Right renal pelvis (tissue), 4 donors: ENCODE results near the gene KCNMA1. TPM values are rescaled to one million over a fixed set of nuclear protein-coding genes. Genes with fewer than 3 reads are reported as not detected.

Source experiments
- DNase-seq, 4 donors: peaks; one replicate each; pipeline ENCODE4 v3.0.0-alpha.2; 2013; ENCODE audit warnings: low read depth in 4 of 4, low spot score in 3 of 4, missing footprints in 1 of 4
- polyA plus RNA-seq, 4 donors: library from polyadenylated mRNA; unstranded; fragments of 120-200 nt; gene quantifications; one replicate each; pipeline ENCODE4 v1.2.1, GENCODE V29; 2013; ENCODE audit not compliant: insufficient read length in 4 of 4

KCNMA1 gene
- polyA plus RNA-seq, 4 donors: 2.9 to 4.8 (median 3.8) TPM

- DNase-seq: no peak
Measured at GRCh38 chr10:76990561-76990960, 647.0 kb downstream of the KCNMA1 start.

- peak; percentile 72 to 77 (median 74) for DNase-seq
Measured at GRCh38 chr10:76984559-76985443, 652.8 kb downstream of the KCNMA1 start.

GRCh38 chr10:76983624-76984023, 654.0 kb downstream of the KCNMA1 start:
- DNase-seq: no peak

GRCh38 chr10:76982671-76983070, 654.9 kb downstream of the KCNMA1 start:
- no peak for DNase-seq

GRCh38 chr10:76981251-76981650, 656.4 kb downstream of the KCNMA1 start:
- DNase-seq: no peak

GRCh38 chr10:76977901-76978300, 659.7 kb downstream of the KCNMA1 start:
- DNase-seq: no peak

GRCh38 chr10:76977046-76977445, 660.6 kb downstream of the KCNMA1 start:
- no peak for DNase-seq

GRCh38 chr10:76976142-76976541, 661.5 kb downstream of the KCNMA1 start:
- no peak for DNase-seq

- DNase-seq: no peak
Measured at GRCh38 chr10:76975126-76975525, 662.5 kb downstream of the KCNMA1 start.

- no peak for DNase-seq
Measured at GRCh38 chr10:76974017-76974691, 663.5 kb downstream of the KCNMA1 start.

GRCh38 chr10:76973091-76974016, 664.3 kb downstream of the KCNMA1 start:
- no peak for DNase-seq

GRCh38 chr10:76972541-76972940, 665.1 kb downstream of the KCNMA1 start:
- no peak for DNase-seq

GRCh38 chr10:76971547-76972170, 665.9 kb downstream of the KCNMA1 start:
- DNase-seq: no peak

GRCh38 chr10:76970711-76971519, 666.7 kb downstream of the KCNMA1 start:
- DNase-seq: no peak

- no peak for DNase-seq
Measured at GRCh38 chr10:76969366-76969948, 668.2 kb downstream of the KCNMA1 start.

- no peak for DNase-seq
Measured at GRCh38 chr10:76968483-76968882, 669.1 kb downstream of the KCNMA1 start.

- no peak for DNase-seq
Measured at GRCh38 chr10:76962851-76963250, 674.8 kb downstream of the KCNMA1 start.

- DNase-seq: no peak
Measured at GRCh38 chr10:76961841-76962240, 675.8 kb downstream of the KCNMA1 start.

- no peak for DNase-seq
Measured at GRCh38 chr10:76959111-76959510, 678.5 kb downstream of the KCNMA1 start.
